ENCODE data around the gene MYO1H.
"Not testable (repeated sequence)": the region's sequence is repeated elsewhere in the genome, so short reads cannot be mapped to it uniquely, and the experiment has no call there.

GRCh38 chr12:109473526-109474270, 126.0 kb downstream of the MYO1H start:
- TF ChIP-seq CTCF, POLR2A (IDR thresholded peaks at IDR 0.05): not testable (repeated sequence)

Data from adrenal gland (tissue), 5 donors.